Measurements from ENCODE around the gene SH3GL2.

The SH3GL2 gene

GRCh38 chr9:17837965-17838364 lies 259.1 kb downstream of the SH3GL2 start:
- ATAC-seq = 0 out of 3 replicates have a peak, but pooled peaks have one; percentile 36
- TF ChIP-seq, protein P1, sequence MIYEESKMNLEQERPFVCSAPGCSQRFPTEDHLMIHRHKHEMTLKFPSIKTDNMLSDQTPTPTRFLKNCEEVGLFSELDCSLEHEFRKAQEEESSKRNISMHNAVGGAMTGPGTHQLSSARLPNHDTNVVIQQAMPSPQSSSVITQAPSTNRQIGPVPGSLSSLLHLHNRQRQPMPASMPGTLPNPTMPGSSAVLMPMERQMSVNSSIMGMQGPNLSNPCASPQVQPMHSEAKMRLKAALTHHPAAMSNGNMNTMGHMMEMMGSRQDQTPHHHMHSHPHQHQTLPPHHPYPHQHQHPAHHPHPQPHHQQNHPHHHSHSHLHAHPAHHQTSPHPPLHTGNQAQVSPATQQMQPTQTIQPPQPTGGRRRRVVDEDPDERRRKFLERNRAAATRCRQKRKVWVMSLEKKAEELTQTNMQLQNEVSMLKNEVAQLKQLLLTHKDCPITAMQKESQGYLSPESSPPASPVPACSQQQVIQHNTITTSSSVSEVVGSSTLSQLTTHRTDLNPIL (CRISPR knock-in tag; IDR thresholded peaks at IDR 0.05; ENCODE audit: low read depth) = no peak
- TF ChIP-seq GLIS3 (CRISPR knock-in tag; IDR thresholded peaks at IDR 0.05) (no peak), ZFP30 (CRISPR knock-in tag; IDR thresholded peaks at IDR 0.05) (no peak), ZNF565 (CRISPR knock-in tag; conservative IDR thresholded peaks at IDR 0.05; ENCODE audit: low read depth) (no peak), BACH2 (CRISPR knock-in tag; IDR thresholded peaks at IDR 0.05; ENCODE audit: borderline replicate concordance) (no peak), ESRRG (CRISPR knock-in tag; IDR thresholded peaks at IDR 0.05) (no peak), ZNF8 (CRISPR knock-in tag; IDR thresholded peaks at IDR 0.05) (no peak), ZNF70 (CRISPR knock-in tag; IDR thresholded peaks at IDR 0.05) (no peak), OSR1 (CRISPR knock-in tag; IDR thresholded peaks at IDR 0.05) (no peak), PPARA (CRISPR knock-in tag; IDR thresholded peaks at IDR 0.05; ENCODE audit: borderline replicate concordance) (no peak)
- TF ChIP-seq, protein P2, sequence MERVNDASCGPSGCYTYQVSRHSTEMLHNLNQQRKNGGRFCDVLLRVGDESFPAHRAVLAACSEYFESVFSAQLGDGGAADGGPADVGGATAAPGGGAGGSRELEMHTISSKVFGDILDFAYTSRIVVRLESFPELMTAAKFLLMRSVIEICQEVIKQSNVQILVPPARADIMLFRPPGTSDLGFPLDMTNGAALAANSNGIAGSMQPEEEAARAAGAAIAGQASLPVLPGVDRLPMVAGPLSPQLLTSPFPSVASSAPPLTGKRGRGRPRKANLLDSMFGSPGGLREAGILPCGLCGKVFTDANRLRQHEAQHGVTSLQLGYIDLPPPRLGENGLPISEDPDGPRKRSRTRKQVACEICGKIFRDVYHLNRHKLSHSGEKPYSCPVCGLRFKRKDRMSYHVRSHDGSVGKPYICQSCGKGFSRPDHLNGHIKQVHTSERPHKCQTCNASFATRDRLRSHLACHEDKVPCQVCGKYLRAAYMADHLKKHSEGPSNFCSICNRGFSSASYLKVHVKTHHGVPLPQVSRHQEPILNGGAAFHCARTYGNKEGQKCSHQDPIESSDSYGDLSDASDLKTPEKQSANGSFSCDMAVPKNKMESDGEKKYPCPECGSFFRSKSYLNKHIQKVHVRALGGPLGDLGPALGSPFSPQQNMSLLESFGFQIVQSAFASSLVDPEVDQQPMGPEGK (CRISPR knock-in tag; IDR thresholded peaks at IDR 0.05; ENCODE audit: borderline replicate concordance) = no peak

- no peak for TF ChIP-seq POU6F1 (CRISPR knock-in tag; IDR thresholded peaks at IDR 0.05; ENCODE audit: borderline replicate concordance, low read depth)
- no peak for TF ChIP-seq CSDC2 (CRISPR knock-in tag; IDR thresholded peaks at IDR 0.05)
- no peak for TF ChIP-seq ESRRG (CRISPR knock-in tag; IDR thresholded peaks at IDR 0.05)
- no peak for TF ChIP-seq TOX (CRISPR knock-in tag; IDR thresholded peaks at IDR 0.05; ENCODE audit: borderline replicate concordance)
- no peak for TF ChIP-seq SNAI2 (CRISPR knock-in tag; IDR thresholded peaks at IDR 0.05)
- TF ChIP-seq ZC3H10 (CRISPR knock-in tag; IDR thresholded peaks at IDR 0.05) = no peak
- no peak for TF ChIP-seq ZNF70 (CRISPR knock-in tag; IDR thresholded peaks at IDR 0.05)
- no peak for TF ChIP-seq ARNTL (CRISPR knock-in tag; IDR thresholded peaks at IDR 0.05; ENCODE audit: borderline replicate concordance, low read depth)
- no peak for TF ChIP-seq ZNF565 (CRISPR knock-in tag; conservative IDR thresholded peaks at IDR 0.05; ENCODE audit: low read depth)
- TF ChIP-seq PPARA (CRISPR knock-in tag; IDR thresholded peaks at IDR 0.05; ENCODE audit: borderline replicate concordance) = no peak
- TF ChIP-seq, protein P1 (CRISPR knock-in tag; IDR thresholded peaks at IDR 0.05; ENCODE audit: low read depth) = no peak
- TF ChIP-seq, protein P3, sequence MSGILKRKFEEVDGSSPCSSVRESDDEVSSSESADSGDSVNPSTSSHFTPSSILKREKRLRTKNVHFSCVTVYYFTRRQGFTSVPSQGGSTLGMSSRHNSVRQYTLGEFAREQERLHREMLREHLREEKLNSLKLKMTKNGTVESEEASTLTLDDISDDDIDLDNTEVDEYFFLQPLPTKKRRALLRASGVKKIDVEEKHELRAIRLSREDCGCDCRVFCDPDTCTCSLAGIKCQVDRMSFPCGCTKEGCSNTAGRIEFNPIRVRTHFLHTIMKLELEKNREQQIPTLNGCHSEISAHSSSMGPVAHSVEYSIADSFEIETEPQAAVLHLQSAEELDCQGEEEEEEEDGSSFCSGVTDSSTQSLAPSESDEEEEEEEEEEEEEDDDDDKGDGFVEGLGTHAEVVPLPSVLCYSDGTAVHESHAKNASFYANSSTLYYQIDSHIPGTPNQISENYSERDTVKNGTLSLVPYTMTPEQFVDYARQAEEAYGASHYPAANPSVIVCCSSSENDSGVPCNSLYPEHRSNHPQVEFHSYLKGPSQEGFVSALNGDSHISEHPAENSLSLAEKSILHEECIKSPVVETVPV (CRISPR knock-in tag; IDR thresholded peaks at IDR 0.05) = no peak
- TF ChIP-seq, protein P2 (CRISPR knock-in tag; IDR thresholded peaks at IDR 0.05; ENCODE audit: borderline replicate concordance) = no peak
- ATAC-seq = no peak
Observed at GRCh38 chr9:17839776-17840175, 260.9 kb downstream of the SH3GL2 start.

- TF ChIP-seq, protein P3 (CRISPR knock-in tag; IDR thresholded peaks at IDR 0.05) = no peak
- TF ChIP-seq, protein P2 (CRISPR knock-in tag; IDR thresholded peaks at IDR 0.05; ENCODE audit: borderline replicate concordance) = no peak
- TF ChIP-seq, protein P1 (CRISPR knock-in tag; IDR thresholded peaks at IDR 0.05; ENCODE audit: low read depth) = no peak
- TF ChIP-seq ZC3H10 (CRISPR knock-in tag; IDR thresholded peaks at IDR 0.05) (no peak), TOX (CRISPR knock-in tag; IDR thresholded peaks at IDR 0.05; ENCODE audit: borderline replicate concordance) (no peak), ZNF70 (CRISPR knock-in tag; IDR thresholded peaks at IDR 0.05) (no peak), TCF4 (CRISPR knock-in tag; IDR thresholded peaks at IDR 0.05; ENCODE audit: borderline replicate concordance) (no peak), RARB (CRISPR knock-in tag; IDR thresholded peaks at IDR 0.05) (no peak), ARNTL (CRISPR knock-in tag; IDR thresholded peaks at IDR 0.05; ENCODE audit: borderline replicate concordance, low read depth) (no peak), ZFP30 (CRISPR knock-in tag; IDR thresholded peaks at IDR 0.05) (no peak)
- no peak for ATAC-seq
Observed at GRCh38 chr9:17843236-17843635, 264.4 kb downstream of the SH3GL2 start.
